ENCODE measurements around the gene FARSB.
"Not testable (repeated sequence)": the region's sequence is repeated elsewhere in the genome, so short reads cannot be mapped to it uniquely, and the experiment has no call there.

The FARSB gene

DNA sequence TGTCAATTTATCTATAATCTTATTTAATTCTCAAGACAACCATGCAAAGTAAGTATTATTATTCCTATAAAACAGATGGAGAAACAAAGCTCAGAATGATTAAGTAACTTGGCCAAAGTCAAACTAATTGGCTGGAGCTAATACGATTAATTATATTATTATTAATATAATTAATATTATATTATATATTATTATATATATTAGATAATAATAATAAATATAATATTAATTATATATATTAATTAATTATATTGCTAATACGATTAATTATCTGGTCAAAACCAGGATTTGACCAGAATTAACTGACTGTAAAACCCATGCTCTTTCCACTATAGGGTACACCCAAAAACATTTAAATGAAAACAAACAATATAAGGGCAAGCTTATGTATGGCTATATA, 52.4 kb downstream of the FARSB start:
- no peak for DNase-seq

DNA sequence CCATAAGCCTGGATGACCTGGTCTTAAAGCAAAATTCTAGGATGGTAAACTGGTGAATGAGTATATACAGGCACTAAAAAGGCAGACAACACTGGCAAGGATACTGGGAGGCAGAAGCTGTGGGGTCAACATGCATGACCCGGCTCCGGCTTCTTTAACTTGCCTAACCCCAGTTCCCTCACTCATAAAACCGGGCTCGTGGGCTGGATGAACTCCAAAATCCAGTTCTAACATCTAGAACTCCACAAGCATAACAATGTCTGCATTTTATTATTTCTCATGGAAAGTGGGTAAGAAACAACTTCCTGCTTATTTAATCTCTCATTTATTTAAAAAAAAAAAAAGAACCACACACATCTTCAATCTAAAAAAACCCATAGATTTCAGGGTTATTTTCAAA, 57.3 kb downstream of the FARSB start:
- DNase-seq, result no peak

DNA sequence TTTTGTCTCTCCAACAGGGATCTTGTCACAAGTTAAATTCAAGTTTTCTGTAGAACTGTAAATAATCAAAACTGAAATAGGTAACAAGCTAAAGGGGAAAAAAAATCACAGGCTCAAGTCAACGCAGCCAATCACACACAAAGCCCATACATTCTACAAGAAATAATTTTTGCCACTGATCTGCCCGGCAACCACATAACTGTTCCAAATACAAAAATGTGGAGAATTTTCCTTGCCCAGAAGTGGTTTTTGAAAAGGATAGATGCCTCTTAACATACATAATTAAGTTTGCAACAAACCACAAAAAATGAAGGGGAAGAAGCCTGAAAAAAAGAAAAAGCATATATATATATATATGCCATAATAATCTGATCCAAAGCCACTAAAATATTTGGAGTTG, 60.3 kb downstream of the FARSB start:
- DNase-seq, result no peak

DNA sequence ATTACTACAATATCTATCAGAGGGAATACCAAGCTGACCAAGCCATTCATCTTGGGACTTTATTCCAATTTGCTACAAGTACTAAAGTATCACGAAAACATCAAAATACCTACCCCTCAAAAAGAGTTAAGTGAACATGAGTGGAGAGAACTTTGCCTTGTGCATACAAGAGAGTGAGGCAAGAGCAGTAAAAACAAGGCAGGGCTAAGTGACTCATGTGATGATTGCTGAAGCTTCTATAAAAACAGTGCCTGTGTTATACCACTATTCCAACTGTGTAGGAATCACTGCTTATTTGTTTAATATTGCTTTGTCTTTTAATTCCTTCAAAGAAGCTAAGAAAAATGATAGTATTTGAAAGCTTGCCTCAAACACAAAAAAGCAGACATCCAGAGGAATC, 61.2 kb downstream of the FARSB start:
- DNase-seq, result no peak

DNA sequence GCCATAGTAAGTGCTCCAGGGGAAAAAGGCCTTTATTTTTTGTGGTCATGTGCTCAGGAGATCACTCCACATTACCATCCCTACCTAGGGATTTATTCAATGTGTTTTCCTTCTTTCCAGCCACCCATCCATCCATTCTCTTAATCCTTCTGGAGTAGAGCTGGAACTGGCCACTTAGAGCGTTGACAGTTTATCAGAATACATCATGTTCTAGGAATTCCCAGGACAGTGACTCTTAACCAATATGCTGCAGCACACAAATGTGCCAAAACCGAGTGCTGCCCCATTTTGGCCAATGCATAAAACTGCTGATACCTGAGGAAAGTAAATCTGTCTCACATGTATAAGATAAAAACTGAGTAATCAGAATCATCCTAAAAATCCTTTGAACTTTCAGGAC, 63.7 kb downstream of the FARSB start:
- DNase-seq, result no peak

DNA sequence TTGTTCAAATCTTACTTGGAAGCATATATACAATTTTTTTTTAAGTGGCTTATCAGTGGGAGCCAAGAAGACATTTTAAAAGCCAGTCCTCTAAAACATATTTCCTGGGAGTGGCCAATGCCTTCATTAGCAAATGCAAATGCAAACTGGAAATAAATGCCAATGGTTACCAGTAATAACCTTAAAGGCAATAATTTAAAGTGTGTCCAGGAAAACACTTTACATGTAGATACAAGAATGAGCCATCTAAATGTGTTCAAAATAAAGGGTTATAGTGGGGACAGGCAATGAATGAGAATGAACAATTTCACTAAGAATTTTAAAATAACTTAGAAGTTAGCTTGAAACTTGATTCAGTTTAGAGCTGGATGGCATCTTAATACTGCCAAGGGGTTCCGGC, 64.2 kb downstream of the FARSB start:
- DNase-seq, result no peak

DNA sequence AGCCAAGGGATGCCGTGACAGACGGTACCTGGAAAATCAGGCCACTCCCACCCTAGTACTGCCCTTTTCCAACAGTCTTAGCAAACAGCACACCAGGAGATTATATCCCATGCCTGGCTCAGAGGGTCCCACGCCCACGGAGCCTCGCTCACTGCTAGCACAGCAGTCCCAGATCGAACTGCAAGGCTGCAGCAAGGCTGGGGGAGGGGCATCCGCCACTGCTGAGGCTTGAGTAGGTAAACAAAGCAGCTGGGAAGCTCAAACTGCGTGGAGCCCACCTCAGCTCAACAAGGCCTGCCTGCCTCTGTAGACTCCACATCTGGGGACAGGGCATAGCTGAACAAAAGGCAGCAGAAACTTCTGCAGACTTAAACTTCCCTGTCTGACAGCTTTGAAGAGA, 71.3 kb downstream of the FARSB start:
- not testable (repeated sequence) for DNase-seq

DNA sequence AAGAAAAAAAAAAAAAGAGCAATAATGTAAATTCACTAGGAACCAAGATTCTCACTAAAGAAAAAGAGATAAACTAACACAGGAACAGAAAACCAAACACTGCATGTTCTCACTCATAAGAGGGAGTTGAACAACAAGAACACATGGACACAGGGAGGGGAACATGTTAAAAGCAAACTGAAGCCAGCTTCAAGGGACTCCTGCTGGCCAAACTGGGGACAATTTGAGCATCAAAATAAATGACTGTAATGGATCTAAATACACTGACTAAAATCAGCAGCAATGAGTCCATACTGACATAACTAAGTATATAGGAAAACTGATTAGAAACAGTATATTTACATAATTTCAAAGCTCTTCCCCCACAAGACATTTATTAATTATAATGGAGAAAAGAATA, 73.0 kb downstream of the FARSB start:
- no peak for DNase-seq

DNA sequence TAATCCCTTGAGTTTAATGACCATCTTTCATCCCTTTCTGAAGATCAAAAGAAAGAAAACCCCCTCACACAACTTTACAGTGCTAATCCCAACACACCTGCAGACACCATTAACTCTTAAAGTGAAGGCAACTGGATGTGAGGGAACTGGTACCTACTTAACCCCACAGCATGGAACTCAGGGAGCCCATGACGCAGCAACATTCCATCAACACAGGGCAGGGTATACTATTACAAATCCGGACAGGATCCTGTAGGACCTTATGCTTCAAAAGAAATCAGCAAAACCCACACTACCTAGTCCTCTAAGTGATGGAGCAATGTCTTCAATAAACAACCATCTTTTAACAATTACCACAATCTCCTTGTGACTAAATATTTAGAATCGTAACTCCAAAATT, 78.6 kb downstream of the FARSB start:
- no peak for DNase-seq

DNA sequence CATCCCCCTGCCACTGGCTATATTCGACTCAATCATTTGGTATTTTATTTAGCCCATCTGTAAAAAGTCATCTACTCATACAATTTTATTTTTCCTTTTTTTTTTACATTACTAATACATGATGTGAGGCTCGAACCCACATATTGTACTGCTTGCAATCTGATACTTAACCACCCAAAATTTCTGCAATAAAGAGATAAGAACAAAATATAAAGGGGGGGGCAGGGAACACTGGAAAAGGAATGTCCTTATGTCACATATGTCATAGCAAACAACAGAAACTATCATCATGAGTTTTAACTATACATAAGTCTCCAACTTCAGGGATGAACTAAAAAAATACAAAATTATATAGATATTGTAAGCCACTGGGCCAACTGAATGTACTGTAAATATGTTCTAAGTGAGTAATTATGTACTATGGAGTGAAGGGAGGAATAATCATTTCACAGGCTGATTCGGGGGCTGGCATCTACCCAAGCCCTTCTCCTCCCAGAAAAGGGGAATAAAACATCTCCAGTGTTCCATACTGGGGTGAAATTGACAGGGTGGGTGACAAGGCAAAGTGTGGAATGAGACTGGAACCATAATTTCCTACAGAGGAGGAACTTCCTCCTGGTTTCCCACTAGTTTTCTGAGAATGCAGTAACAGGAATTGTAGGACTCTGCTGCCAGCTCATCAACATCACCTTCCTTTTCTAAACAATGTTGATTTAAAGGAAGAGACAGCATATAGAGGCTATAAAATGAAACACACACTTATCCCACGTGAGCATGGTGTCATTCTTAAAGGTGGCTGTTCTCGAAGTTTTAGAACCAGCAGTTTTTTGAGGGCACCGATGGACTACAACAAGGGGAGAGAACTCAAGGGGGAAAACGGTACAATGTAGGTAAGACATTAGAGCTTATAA, 79.5 kb downstream of the FARSB start:
- no peak for DNase-seq

DNA sequence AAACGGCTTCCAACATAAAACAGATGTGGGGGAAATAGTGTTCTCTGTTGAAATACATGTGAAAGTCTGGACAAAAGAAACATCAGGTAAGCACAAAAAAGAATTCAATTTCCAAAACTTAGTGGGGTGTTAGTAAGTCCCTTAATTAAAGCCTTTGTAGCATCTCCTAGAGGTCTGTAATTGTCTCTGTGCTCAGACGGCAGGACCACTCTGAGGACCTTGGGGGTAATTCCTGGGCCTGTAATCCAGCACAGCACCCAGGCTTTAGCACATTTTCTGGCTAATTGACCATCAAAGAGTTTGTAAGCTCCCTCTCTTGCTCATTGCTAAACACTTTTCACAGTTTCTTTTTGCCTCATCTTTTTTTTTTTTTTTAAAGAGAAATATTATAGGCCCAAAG, 80.3 kb downstream of the FARSB start:
- no peak for DNase-seq

DNA sequence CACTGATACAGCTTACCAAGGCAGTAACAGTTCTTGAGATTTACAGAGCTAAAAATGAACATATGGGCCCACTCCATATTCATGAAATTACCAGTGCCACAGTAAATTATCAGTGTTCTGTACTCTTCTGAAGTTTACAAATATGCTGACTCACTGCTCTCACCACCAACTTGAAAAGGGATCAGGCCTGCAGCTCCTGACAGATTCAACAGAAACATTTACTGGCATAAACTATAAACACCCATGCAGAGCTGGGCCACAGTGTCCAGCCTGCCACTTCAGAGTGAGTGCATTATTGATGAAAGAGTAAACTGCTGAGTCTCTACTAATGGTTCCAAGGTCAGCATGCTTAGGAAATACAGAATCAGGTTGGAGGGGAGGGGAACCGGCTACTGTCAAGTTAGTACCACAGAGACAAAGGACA, 83.1 kb downstream of the FARSB start:
- DNase-seq, result no peak

DNA sequence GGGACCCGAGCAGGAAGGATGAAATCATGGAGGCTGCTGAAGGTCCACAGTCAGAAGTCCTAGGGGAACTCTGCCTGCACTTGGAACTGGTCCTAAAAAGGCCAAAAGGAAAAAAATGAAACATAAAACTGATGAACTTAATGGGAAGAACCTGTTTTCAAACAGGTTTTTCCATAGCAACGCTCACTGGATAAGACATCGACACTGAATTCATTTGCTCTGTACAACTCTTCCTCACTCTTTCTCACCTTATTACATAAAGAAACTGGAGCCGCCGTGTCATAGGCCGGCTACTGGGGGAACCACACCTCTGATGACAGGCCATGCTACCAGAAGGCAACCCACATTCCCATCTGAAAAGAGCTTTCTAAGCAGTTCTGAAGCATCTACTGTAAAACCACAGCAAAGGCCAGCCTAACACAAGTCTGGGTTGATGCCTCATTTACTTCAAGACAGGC, 83.6 kb downstream of the FARSB start:
- no peak for DNase-seq

DNA sequence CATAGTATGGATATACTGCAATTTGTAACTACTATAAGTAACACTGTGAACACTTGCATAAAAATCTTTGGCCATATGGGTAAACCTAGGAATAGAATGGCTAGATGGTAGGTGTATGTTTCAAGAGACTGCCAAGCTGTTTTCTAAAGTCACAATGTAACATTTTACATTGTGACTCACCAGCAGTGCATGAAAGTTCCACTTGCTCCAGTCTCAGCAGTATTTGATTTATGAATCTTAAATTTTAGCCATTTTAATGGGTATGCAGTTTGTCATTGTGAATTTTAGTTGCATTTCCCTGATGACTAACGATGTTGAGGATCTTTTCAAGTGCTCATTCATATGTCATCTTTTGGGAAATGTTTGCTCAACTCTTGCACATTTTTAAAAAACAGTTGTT, 86.1 kb downstream of the FARSB start:
- no peak for DNase-seq

DNA sequence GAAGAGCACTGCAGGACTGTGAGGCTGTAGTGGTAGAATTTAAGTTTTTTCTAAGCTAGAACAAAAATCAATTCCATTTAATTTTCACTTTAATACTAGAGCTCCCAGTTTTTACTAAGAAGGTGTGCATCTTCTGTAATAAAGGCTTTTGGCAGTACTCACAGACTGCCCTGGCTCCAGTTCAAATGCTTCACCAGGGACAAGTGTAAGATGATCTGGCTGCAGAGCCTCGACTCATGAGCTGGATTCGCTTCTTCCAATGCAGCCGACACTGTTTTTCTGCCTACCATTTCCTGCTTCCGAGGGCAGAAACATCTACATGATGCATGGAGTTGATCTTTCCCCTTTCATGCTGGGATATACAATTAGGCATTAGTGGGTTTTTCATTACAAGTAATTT, 87.0 kb downstream of the FARSB start:
- no peak for DNase-seq

DNA sequence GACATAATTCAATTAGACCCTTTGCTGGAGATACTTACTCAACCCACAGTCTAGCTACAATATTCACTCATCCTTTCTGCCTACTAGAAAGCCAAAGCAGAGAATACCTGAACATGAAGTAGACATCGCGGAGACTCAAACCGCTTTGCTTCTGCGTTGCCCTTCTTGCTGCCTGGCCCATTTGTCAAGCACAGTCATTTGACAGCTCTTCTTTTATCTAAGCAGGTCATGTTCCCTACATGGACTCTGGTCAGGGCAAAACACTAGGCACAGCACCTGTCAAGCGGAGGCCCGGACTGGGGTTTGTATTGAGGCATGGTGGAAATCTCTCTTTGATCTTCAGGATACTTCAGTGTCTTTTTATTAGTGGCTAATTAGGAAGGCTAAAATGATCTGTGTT, 89.7 kb downstream of the FARSB start:
- DNase-seq, result no peak

DNA sequence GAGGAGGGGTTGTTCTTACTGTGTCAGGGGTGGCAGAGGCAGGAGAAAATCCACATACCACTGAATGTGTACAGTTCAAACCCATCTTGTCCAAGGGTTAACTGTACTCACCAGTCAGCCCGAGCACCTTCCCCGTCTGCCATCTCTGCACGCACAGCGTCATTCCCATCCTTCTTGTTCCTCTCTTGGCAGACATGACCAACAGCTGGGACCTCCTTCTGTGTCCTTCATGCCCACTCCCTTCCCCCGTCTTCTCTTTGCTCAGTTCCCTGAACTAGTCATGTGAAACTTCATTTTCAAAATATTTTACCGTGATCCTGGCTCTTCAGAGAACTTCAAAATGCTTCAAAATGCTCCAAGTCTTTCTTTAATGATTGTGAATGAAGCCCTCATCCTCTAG, 92.0 kb downstream of the FARSB start:
- no peak for DNase-seq

DNA sequence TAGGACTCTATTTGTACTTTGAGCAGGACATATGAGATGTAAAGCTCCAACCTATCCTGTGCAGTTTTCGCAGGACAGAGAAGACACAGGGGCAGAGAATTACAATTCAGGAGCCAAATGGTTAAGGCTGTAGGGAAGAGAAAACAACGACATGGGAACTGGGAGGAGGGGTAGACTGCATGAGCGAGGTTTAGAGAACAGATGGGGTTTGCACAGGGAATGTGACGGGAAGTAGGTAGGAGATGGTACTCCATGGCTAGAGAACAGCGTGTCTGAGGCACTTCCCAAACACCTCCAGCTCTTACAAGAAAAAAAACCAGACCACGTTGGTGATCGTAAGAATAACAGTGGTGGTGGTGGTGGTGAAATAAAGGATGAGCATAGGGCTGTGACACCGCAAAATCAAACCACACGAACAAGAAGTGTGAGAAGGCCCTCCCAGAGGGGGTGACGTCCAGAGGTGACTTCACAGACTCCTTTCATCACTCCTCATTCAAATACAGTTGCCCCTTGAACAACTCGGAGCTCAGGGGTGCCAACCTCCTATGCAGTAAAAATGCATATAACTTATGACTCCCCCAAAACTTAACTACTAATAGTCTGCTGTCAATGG, 92.7 kb downstream of the FARSB start:
- DNase-seq, result no peak

DNA sequence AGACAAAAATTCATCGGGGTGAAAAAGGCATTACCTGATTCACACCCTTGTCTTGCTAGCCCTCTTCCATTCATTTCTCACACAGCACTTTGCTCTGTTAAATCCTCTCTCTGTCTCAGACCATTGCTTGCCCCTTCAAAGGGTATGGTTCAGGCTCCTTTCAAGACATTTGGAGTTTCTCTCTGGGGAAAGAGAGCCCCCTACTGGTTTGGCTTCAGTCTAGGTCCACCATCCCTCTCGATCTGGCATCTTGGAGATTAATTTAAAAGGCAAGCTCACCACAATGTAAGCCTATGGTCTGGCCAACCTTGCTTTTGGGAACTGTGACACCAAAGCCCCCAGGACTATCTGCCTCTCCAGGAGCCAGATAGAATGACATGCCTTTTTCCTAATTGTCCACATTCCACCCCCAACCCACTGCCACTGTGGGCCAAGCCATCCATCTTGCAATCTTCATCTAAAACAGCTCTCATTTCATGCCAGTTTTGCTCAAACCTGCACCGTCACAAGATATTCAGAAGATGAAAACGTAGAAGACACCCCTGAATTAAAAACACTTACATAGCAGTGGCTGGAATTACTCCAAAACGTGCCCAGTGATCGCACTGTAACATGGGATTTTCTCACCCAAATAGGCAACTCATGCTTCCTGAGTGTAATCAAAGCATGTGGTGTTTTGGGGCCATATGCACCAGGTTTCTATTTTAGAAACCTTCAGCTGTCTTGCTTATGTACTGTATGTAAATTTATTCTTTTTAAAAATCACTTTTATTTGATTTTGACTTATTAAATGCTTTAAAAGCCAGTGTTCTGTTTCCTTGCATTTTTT, 93.9 kb downstream of the FARSB start:
- peak; percentile 19 for DNase-seq

DNA sequence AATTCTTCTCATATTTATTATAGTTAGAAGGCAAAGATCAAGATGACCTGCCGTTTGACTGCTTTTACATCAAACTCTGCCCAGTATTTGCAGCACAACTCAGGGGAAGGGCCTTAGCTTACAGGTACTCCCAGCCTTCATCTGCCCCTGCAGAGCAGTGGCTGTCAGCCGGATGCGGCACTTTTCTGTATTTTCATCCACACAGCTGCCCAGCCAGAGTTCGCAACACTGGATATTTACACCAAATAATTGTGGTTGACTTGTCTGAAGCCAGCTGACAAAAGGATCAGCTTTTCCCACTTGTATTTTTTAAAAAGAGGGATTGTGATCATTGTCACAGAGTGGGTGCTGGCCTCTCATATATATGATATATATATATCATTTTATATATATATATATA, 94.7 kb downstream of the FARSB start:
- no peak for DNase-seq

DNA sequence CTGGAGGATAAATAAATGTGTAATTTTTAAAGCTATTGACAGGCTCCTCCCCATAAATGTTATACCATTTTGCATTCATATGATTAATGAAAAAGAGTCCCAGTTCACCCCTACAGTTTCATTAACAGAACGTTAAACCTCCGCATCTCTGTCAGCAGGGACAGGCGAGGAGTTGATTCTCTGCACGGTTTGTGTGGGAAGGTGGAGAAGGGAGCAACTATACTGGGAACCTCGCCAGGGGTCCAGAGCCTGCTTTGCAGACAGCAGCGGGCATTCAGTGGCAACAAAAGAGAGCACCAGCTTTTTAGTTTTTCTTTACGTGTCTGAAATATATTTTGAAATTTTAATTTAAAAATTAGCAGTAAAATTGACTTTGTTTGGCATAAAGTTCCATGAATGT, 101.4 kb downstream of the FARSB start:
- no peak for DNase-seq

DNA sequence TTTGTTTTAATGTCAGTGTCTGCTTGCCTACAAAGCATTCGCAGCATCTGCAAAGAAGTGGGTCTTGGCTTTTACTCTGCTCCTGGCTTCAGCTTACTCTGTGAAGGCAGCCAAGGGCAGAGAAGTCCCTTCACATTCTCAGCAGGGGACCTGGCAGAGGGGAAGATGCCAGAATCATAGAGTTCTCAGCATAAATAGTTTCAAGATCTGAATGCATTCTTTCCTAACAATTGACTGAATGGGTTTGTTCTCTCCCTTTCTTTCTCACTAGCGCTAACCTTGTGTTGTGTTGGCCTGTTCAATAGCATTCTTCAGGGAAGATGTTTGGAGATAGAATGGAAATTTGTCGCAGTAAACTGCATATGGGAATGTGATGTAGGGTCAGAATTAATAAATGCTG, 106.9 kb downstream of the FARSB start:
- DNase-seq, result no peak

DNA sequence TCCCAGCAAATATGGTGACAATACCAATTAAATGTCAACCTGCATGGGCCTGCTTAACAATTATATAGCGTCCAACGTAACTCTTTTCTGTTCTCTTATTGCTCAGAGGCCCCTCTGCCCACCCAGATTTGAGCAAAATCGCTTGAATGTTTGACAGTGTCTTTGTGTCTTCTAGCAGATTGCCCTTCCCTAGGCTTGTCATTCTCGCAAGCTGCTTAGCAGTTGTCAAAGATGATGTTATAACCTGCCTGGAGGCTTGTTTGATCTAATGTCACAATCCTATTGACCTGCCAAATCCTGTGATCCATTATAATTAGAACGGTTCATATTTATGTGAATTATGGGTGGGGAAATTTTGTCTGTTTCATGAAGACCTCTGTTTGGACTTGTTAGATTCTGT, 108.8 kb downstream of the FARSB start:
- no peak for DNase-seq

Measured in CD4-positive, alpha-beta T cell treated with Interleukin-6 for 4 hours (primary cell).